Activated CD4-positive, alpha-beta T cell treated with anti-CD3 and anti-CD28 coated beads, Interleukin-2, amount 50 U/mL, for 24 hours (primary cell): ENCODE measurements around the gene TRAF2.
"Not testable (repeated sequence)": the region's sequence is repeated elsewhere in the genome, so short reads cannot be mapped to it uniquely, and the experiment has no call there.

ENCODE experiments used
- DNase-seq, 2 donors: peaks; one replicate each; pipeline ENCODE4 v3.0.0-alpha.2; 2020; ENCODE audit warnings: low read depth in 1 of 2, low spot score in 1 of 2

The TRAF2 gene, protein sequence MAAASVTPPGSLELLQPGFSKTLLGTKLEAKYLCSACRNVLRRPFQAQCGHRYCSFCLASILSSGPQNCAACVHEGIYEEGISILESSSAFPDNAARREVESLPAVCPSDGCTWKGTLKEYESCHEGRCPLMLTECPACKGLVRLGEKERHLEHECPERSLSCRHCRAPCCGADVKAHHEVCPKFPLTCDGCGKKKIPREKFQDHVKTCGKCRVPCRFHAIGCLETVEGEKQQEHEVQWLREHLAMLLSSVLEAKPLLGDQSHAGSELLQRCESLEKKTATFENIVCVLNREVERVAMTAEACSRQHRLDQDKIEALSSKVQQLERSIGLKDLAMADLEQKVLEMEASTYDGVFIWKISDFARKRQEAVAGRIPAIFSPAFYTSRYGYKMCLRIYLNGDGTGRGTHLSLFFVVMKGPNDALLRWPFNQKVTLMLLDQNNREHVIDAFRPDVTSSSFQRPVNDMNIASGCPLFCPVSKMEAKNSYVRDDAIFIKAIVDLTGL

DNA sequence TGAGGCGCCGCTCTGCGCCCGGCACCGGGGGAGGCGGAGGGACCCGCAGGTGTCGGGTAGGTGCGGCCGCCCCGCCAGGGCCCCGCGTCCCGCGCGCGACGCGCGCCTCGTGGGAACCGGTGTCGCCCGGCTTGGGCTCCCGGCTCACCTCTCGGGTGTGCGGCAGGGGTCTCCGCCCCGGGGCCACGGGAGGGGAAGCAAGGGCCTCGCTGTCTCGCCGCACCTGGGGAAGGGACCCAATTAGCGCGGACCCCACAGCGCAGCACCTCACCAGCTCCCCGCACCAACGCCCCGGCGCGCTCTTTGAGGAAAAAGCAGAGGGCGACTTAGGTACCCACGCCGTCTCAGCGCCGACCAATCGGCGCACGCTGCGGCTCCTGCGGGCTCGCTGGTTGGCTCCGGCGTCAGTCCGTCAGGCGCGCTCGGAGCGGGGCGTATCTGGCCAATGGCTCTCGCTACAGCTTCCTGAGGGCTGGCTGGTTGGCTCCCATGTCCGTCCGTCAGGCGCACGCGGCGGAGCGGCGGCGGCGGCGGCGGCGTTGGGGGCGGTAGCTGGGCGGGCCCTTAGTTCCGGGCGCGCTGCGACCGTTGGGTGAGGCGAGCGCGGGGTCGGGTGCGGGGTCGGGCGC lies at the start of gene TRAF2:
TSS of gene TRAF2 (plus strand) at position 567 of the 629 bp plus-strand sequence. CDS start 12,225 bp downstream, outside the sequence.
- DNase-seq, result peak; percentile 92

DNA sequence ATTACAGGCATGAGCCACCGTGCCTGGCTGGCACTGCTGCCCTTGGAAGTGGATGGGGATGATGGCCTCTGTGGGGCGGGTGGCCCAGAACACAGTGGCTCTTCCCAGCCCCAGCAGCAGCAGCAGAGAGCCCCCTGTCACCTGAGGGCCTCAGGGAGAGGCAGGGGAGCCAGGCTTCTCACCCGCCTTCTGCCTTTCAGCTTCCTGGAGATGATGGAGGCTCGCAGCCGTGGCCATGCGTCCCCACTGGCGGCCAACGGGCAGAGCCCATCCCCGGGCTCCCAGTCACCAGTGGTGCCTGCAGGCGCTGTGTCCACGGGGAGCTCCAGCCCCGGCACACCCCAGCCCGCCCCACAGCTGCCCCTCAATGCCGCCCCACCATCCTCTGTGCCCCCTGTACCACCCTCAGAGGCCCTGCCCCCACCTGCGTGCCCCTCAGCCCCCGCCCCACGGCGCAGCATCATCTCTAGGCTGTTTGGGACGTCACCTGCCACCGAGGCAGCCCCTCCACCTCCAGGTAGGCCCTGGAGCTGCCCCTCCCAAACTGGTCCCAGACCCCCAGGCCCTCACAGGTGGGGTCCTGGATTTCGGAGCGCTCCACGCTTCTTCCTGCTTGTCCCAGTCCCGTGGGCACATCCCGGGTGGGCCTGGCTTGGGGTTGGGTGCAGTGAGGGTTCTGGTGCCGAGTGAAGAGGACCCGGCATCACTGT lies 49.0 kb upstream of the TRAF2 start:
- no peak for DNase-seq

DNA sequence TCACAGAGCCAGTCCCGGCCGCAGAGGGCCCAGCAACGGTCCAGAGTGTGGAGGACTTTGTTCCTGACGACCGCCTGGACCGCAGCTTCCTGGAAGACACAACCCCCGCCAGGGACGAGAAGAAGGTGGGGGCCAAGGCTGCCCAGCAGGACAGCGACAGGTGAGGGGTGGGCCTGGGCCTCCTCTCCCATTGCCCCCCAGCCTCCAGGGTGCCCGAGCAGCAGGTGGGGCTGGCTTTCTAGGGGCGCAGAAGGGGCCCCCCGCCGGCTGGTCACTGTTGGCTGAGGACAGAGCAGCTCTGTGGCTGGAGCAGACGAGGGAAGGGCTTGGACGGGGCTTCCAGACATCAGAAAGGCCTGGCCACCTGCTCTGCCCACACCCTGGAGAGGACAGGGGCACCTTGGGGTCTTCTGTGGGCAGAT lies 48.4 kb upstream of the TRAF2 start:
- not testable (repeated sequence) for DNase-seq

DNA sequence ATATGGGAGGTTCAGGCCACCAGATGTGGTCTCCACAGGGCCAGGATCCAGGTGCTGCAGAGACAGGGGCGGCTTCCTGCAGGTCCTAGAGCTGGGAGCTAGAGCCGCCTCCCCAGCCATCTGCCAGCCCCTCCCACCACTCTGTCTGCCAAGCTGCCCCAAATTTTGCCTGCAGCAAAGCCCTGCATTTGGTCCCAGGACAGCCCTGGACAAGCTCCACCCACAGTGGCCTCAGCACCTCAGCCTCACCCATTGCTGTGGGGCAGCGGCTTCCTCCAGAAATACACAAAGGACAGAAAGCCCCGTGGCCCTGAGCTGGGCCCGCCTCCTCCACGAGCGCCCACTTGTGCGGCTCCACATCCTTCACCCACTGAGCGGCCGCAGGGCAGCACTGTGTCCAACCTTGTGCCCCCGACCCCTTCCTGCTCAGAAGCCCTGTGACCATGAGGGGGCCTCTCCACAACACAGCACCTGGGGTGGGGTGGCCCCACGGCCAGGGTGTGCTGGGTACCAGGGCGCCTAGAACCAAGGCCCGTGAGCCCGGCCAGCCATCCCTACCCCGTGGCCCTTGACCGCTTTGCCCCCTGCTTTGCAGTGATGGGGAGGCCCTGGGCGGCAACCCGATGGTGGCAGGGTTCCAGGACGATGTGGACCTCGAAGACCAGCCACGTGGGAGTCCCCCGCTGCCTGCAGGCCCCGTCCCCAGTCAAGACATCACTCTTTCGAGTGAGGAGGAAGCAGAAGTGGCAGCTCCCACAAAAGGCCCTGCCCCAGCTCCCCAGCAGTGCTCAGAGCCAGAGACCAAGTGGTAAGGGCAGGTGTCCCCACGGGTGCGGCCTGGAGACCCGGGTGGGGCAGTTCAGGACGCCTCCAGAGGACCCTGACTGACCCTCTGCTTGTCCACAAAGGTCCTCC lies 47.7 kb upstream of the TRAF2 start:
- DNase-seq, result no peak

DNA sequence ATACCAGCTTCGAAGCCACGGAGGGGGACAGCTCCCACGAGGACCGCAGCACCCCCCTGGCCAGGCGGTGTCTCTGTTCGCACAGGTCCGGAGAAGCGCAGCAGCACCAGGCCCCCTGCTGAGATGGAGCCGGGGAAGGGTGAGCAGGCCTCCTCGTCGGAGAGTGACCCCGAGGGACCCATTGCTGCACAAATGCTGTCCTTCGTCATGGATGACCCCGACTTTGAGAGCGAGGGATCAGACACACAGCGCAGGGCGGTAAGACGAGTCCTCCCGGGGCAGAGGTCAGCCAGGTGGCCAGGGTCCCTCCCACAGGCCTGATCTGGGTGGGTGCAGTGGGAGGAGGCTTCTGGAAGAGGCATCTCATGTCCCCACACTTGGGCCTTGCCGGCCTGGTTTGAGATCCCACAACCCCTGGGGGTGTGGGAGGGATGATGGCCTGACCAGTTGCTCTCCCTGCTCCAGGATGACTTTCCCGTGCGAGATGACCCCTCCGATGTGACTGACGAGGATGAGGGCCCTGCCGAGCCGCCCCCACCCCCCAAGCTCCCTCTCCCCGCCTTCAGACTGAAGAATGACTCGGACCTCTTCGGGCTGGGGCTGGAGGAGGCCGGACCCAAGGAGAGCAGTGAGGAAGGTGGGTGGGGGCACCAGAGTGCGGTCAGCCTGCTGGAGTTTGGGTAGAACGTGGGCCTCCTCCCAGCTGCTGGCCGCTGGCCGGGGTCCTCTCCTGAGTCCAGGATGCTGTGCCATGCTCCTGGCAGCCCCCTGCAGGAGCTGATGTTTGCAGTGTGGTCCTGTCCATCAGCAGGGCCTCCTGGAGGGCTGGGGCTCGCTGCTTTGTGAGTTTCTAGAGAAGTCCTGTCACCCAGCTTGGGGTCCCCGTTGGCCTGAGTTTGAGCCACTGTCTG lies 46.8 kb upstream of the TRAF2 start:
- DNase-seq, result no peak

DNA sequence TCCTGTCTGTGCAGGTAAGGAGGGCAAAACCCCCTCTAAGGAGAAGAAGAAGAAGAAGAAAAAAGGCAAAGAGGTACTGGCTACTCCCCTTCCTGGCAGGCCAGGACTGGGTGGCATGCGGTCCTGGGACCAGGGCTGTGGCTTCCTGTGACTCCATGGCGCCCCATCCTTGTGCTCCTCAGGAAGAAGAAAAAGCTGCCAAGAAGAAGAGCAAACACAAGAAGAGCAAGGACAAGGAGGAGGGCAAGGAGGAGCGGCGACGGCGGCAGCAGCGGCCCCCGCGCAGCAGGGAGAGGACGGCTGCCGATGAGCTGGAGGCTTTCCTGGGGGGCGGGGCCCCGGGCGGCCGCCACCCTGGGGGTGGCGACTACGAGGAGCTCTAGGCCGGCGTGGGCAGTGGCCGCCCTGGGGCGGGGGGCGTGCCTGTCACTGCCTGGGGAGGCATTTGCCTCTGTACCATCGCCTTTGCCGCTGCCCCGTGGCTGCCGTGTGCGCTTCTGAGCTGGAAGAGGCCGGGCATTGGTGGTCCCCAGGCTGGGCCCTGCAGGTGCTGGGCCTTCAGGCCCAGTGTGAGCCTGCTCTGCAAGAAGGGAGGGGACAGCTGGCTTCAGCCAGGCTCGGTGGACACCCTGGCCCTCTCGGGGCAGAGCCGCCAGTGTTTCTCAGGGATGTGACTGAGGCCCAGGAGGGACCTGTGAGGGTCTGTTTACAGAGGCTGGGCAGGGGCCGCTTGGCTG lies 46.0 kb upstream of the TRAF2 start:
- no peak for DNase-seq

DNA sequence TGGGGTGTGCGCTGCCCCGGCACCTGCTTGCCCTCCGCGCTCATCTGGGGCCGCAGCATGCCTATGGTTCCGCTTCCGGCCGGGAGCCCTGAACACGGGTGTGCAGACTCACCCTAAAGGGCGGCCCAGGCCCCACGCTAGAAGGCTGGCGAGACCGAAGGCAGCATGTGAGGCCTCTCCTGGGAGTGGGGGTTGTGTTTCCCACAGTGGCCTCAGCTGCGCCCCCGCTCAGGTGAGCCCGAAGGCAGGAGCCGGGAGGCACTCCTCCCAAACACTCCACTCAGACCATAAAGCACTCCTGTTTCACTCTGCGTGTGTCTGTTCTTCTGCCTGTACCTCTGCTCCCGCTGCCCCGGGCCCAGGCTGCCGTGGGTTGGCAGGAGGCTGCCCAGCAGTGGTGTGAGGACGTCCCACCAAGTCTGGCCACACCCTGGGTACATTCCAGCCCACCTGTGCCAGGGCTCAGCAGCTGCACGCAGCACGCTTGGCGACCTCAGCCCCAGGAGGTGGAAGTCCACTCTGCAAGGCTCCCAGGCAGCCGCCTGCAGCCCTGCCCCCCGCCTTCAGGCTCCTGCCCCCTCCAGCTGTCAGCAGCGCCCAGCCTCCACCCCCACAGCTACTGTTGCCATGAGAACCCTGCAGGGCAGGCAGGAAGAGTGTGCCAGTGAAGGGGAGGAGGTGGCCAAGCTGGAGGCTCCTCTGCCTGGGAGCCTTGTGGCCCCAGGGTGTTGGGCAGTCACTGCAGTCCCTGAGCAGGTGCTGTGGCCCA lies 45.3 kb upstream of the TRAF2 start:
- no peak for DNase-seq

DNA sequence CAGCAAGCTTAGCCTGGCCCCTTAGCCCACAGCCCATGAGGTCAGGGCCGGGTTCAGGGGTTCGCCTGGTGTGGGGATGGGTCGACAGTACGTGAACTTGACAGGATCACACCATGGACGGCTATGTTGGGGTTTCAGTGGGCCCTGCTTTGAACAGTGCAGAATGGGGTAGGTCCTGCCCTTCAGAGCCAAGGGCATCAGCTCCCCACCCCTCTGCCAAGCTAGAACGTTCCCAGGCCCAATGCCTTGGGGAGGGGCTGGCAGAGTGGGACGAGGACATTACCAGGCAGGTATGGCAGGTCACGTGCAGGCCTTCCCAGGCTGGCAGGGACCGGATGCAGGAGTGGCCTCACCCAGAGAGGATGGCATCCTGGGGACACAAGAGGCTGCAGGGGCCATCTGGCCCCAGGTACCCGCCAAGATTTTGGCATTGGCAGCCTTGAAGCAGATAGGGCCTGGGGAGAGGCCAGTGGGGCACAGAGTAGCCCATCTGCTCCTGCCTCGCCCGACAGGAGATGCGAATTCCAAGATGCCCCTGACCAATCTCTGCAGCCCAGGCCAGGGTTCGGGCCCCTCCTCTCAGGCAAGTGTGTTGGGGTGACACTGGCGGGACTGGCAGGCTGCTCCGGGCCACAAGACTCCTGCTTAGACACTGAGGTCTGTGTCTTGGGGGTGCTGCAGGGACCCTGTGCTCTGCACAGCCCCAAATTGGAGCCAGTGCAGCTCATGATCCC lies 44.5 kb upstream of the TRAF2 start:
- DNase-seq, result not testable (repeated sequence)

DNA sequence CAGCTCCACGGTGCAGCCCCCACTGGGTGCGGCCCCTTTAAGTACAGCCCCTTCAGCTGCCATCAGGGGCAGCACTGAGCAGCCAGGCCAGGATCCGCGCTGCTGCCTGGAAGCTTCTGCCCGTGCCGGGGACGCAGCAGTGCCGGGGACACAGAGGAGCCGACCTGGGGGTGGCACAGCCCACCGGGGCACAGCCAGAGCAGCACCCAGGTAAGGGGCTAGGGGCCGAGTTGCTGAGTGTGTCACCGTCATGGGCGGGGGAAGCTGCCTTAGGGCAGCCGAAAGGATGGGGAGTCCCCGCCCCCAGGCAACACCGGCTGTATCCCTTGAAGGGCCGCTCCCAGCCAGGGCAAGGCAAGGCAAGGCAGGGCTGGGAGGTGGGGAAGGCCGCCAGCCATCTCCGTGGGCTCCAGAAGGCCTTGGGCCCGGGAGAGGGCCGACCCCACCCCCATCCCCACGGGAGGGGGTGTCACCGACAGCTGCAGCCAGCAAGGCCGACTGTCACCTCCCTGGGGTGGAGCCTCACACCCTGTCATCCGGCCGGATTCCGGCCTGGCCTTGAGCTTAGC lies 43.9 kb upstream of the TRAF2 start, which contains the start of gene AJM1:
TSS of gene AJM1 (plus strand) at position 99 of the 569 bp plus-strand sequence. CDS start 1,937 bp downstream, outside the sequence.
- peak; percentile 66 to 72 for DNase-seq

DNA sequence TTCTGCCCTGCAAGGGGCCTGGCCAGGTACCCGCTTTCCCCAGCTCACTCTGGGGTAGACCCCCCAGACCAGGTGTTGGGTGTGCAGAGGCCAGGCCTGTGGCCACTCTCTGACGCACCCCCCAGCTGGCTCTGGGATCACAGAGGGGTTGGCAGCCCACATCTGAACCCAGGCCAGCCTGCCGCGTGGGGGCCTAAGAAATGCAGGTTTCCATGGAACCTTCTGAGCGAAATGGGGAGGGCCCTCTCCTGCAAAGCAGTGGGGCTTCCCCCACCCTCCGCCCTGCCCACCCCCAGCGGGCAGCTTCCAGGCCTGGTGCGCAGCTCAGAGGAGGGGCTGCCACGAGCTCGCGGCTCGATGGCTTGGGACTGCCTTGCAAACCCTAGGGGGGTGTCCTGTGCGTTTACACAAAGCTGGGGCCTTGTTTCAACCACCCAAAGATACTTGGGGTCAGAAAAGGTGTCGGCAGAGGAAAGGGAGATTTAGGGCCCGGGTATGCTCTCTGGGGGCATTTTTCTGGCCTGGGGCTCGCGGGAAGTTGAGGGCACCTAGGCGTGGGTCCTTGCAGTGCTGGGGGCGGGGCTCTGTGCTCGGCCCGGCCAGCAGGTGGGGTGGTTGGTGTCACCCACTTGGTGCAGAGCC lies 43.0 kb upstream of the TRAF2 start:
- not testable (repeated sequence) for DNase-seq

DNA sequence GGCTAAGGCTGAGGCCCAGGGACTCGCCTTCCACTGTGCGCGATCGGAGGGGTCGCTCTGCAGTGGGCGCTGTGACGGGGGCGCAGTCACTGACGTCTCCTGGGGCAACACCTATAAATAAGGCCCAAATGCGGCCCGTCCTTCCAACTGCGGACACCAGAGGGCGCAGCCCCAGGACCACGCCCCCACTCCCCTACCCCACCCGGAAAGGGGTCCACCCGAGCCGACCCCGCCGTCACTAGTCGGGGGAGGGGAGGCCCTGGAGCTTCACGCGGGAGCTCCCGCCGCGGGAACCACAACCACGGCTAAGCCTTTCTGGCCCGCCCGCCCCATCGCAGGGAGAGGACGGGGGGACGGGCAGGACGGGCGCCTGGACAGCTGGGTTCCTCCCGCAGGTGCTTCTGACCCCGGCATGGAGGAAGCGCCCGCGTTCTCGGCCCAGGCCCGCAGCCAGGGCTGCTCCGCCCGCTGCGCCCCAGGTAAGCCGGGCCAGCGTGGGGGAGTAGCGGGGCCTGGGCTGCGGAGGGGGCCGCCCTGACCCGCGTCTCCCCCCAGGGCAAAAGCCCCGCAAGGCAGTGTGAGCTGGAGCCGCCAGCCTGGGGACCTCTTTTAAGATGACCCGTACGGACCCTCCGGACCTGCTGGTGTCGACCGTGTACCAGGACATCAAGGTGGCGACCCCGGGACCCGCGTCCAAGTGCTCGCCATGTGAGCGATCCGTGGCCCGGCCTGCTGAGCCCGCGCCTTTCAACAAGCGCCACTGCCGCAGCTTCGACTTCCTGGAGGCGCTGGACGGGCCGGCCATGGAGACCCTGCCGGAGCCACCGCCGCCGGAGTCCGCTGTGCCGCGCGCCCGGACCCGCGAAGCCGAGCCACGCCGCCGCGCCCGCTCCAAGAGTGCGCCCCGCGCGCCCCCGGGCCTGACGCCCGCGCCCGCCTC lies 42.2 kb upstream of the TRAF2 start:
- not testable (repeated sequence) for DNase-seq

DNA sequence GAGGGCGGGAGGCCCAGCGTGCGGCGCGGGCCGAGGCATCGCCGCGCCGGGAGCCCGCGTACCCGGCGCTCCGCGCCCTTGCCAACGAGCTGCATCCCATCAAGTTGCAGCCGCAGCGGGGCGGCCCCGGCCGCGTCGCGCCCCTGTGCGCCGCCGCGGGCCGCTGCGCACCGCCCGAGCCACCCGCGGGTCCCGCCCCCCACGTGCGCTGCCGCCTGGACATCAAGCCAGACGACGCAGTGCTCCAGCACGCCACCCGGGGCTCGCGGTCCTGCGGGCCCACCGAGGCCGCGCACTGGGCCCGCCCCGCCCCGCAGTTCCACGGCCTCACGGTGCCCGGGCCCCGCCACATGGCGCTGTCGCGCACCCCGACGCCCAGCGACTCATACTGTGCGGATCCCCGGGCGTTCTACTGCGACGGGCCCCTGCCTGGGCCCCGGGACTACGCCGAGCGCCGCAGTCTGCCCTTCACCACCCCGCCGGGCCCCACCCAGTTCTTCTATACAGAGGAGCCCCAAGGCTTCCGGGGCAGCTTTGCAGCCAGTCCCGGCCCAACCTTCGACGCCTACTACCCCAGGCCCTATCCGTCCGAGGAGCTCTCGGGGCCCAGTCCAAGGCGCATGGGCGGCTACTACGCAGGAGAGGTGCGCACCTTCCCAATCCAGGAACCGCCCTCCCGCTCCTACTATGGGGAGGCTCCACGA lies 41.4 kb upstream of the TRAF2 start:
- no peak for DNase-seq

DNA sequence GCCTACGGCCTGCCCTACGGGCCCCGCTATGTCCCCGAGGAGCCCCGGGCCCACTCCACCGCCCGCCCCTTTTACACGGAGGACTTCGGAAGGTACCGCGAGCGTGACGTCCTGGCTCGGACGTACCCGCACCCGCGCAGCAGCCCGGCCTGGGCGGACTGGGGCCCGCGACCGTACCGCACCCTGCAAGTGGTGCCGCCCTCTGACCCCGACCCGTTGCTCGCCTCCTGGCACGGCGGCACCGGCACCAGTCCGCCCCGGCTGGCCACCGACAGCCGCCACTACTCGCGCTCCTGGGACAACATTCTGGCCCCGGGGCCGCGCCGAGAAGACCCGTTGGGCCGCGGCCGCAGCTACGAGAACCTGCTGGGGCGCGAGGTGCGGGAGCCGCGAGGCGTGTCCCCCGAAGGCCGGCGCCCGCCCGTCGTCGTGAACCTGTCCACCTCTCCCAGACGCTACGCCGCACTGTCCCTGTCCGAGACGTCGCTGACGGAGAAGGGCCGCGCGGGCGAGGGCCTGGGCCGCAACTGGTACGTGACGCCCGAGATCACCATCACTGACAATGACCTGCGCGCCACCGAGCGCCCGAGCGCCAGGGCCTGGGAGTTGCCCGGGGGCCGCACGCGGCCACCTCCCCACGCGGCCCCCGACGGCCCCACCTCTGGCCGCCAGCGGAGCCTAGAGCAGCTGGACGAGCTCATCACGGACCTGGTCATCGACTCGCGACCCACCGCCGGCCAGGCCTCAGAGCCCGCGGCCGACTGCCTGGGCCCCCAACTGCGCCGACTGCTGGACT lies 40.7 kb upstream of the TRAF2 start:
- no peak for DNase-seq
